ENCODE measurements around the gene XRCC5. TPM values are rescaled to one million over a fixed set of nuclear protein-coding genes. Genes with fewer than 3 reads are reported as not detected.

Gene XRCC5
- total and polyA plus RNA-seq, 2 donors (not counting 1 experiment from before 2014, with no cell fraction given) = 45.5 to 198 TPM

DNA sequence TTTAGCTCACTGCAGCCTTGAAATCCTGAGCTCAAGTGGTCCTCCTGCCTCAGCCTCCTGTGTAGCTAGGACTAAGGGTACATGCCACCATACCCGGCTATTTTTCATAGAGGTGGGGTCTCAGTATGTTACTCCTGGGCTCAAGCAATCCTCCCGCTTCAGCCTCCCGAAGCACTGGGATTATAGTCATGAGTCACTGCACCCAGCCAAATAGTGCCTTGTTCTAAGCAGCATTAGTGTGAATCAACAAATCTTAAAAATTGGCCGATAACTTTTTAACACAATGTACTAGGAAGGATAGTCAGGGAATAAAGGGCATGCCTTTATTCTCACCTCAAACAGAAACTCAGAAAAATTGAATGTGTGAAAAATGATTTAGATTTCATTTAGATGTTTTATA lies 51.6 kb downstream of the XRCC5 start:
- H3K9me3 ChIP-seq (ENCODE audit: control extremely low read depth in 1 of 3, control insufficient read depth in 2 of 3, insufficient read depth in 1 of 3, low read length in 2 of 3) = no peaks in the 10 kb centered on the region
- ChIA-PET CTCF (interaction anchor here (2.1 kb wide), 1 partner anchor 20 kb away, joined by 10 read pairs; no protein-coding TSS in a partner anchor), POLR2A (no interaction called here)
- H3K27ac ChIP-seq (ENCODE audit: low read length in 2 of 2) = no peak overlapping the region
- no CpG with 5 or more reads among the region's 4 CpGs for WGBS (ENCODE audit: insufficient coverage)
- DNase-seq = no peak
- Mint-ChIP-seq H3K4me3 (no peak overlapping the region), H3K4me1 (no peaks in the 10 kb centered on the region), H3K27ac (no peak overlapping the region), H3K27me3 (no peaks in the 10 kb centered on the region), H3K9me3 (ENCODE audit: insufficient read depth) (no peaks in the 10 kb centered on the region)
- peaks cover 29% of the 10 kb centered on the region for H3K79me2 ChIP-seq (ENCODE audit: control insufficient read depth, insufficient read depth, low read length)
- no peak overlapping the region for H2AFZ ChIP-seq (ENCODE audit: insufficient read depth, low read depth, low read length, poor library complexity, severe bottlenecking)
- peaks cover 25 to 78% of the 10 kb centered on the region in 2 experiments for H3K36me3 ChIP-seq (replicated peaks in 1 of 2; ENCODE audit: control extremely low read depth in 1 of 2, control insufficient read depth in 1 of 2, extremely low read depth in 1 of 2, insufficient read depth in 2 of 2, low read length in 1 of 2)
- H3K9ac ChIP-seq (ENCODE audit: low read length) = no peak overlapping the region
- H3K4me2 ChIP-seq (replicated peaks; ENCODE audit: low read depth, low read length, poor library complexity, severe bottlenecking) = no peak overlapping the region
- no peak for ATAC-seq (ENCODE audit: low read depth)
- TF ChIP-seq, protein P1, sequence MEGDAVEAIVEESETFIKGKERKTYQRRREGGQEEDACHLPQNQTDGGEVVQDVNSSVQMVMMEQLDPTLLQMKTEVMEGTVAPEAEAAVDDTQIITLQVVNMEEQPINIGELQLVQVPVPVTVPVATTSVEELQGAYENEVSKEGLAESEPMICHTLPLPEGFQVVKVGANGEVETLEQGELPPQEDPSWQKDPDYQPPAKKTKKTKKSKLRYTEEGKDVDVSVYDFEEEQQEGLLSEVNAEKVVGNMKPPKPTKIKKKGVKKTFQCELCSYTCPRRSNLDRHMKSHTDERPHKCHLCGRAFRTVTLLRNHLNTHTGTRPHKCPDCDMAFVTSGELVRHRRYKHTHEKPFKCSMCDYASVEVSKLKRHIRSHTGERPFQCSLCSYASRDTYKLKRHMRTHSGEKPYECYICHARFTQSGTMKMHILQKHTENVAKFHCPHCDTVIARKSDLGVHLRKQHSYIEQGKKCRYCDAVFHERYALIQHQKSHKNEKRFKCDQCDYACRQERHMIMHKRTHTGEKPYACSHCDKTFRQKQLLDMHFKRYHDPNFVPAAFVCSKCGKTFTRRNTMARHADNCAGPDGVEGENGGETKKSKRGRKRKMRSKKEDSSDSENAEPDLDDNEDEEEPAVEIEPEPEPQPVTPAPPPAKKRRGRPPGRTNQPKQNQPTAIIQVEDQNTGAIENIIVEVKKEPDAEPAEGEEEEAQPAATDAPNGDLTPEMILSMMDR (IDR thresholded peaks at IDR 0.05) = no peak
- TF ChIP-seq EZH2 (IDR thresholded peaks at IDR 0.05; ENCODE audit: borderline replicate concordance, insufficient read depth, low read depth, low read length, poor library complexity, severe bottlenecking) = no peak
- intact Hi-C loops (cut with micrococcal nuclease) = no loop called here
- H3K27me3 ChIP-seq (replicated peaks in 1 of 4; ENCODE audit: control extremely low read depth in 1 of 4, control insufficient read depth in 3 of 4, insufficient read depth in 4 of 4, low read length in 3 of 4) = no peaks in the 10 kb centered on the region
- peaks cover under 1% of the 10 kb centered on the region for H4K20me1 ChIP-seq (ENCODE audit: control insufficient read depth, insufficient read depth, low read length, poor library complexity, severe bottlenecking)
- no peak overlapping the region for H3K4me3 ChIP-seq (ENCODE audit: control extremely low read depth in 1 of 5, extremely low read depth in 1 of 5, insufficient read depth in 1 of 5, low read depth in 2 of 5, low read length in 4 of 5)
- no peaks in the 10 kb centered on the region for H3K4me1 ChIP-seq (ENCODE audit: control insufficient read depth in 2 of 2, insufficient read depth in 2 of 2, low read length in 2 of 2)

DNA sequence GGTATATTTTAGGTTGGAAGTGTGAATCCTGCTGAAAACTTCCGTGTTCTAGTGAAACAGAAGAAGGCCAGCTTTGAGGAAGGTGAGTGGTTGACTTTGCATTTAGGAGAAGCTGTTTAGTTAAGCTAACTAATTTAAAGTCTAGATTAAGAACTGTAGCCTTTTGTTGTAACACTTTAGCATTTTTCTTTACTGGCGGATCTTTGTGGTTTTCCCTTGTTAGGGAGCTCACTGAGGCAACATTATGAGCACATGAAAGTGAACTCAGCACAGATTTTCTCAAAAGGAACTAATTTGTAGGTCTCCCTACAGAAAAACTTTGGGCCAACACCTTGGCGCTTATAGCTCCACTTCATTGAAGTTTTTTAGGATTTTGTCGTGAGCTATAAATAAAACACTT lies 52.8 kb downstream of the XRCC5 start:
- no peak overlapping the region for H3K27ac ChIP-seq (ENCODE audit: low read length in 2 of 2)
- Mint-ChIP-seq H3K9me3 (ENCODE audit: insufficient read depth) (no peaks in the 10 kb centered on the region), H3K4me1 (no peaks in the 10 kb centered on the region), H3K27ac (no peak overlapping the region), H3K4me3 (no peak overlapping the region), H3K27me3 (no peaks in the 10 kb centered on the region)
- no peaks in the 10 kb centered on the region for H3K4me1 ChIP-seq (ENCODE audit: control insufficient read depth in 2 of 2, insufficient read depth in 2 of 2, low read length in 2 of 2)
- no peak for DNase-seq
- ATAC-seq (ENCODE audit: low read depth) = no peak
- H3K36me3 ChIP-seq (replicated peaks in 1 of 2; ENCODE audit: control extremely low read depth in 1 of 2, control insufficient read depth in 1 of 2, extremely low read depth in 1 of 2, insufficient read depth in 2 of 2, low read length in 1 of 2) = peaks cover 29 to 77% of the 10 kb centered on the region in 2 experiments
- no peak overlapping the region for H3K4me2 ChIP-seq (replicated peaks; ENCODE audit: low read depth, low read length, poor library complexity, severe bottlenecking)
- WGBS (ENCODE audit: insufficient coverage) = 100% methylated on average over 2 of the region's 4 CpGs
- H3K79me2 ChIP-seq (ENCODE audit: control insufficient read depth, insufficient read depth, low read length) = peaks cover 29% of the 10 kb centered on the region
- H3K9ac ChIP-seq (ENCODE audit: low read length) = no peak overlapping the region
- H3K9me3 ChIP-seq (ENCODE audit: control extremely low read depth in 1 of 3, control insufficient read depth in 2 of 3, insufficient read depth in 1 of 3, low read length in 2 of 3) = no peaks in the 10 kb centered on the region
- intact Hi-C loops (cut with micrococcal nuclease) = no loop called here
- peaks cover 4% of the 10 kb centered on the region for H4K20me1 ChIP-seq (ENCODE audit: control insufficient read depth, insufficient read depth, low read length, poor library complexity, severe bottlenecking)
- H2AFZ ChIP-seq (ENCODE audit: insufficient read depth, low read depth, low read length, poor library complexity, severe bottlenecking) = no peak overlapping the region
- TF ChIP-seq, protein P1 (IDR thresholded peaks at IDR 0.05) = no peak
- TF ChIP-seq EZH2 (IDR thresholded peaks at IDR 0.05; ENCODE audit: borderline replicate concordance, insufficient read depth, low read depth, low read length, poor library complexity, severe bottlenecking) = no peak
- ChIA-PET POLR2A (no interaction called here), CTCF (interaction anchor here (0.5 to 2.1 kb wide), 3 partner anchors 10 to 40 kb away, joined by 4 to 10 read pairs (median 5); no protein-coding TSS in a partner anchor)
- no peaks in the 10 kb centered on the region for H3K27me3 ChIP-seq (replicated peaks in 1 of 4; ENCODE audit: control extremely low read depth in 1 of 4, control insufficient read depth in 3 of 4, insufficient read depth in 4 of 4, low read length in 3 of 4)
- H3K4me3 ChIP-seq (ENCODE audit: control extremely low read depth in 1 of 5, extremely low read depth in 1 of 5, insufficient read depth in 1 of 5, low read depth in 2 of 5, low read length in 4 of 5) = no peak overlapping the region
